Measurements from ENCODE around the gene AJM1.
A peak's percentile ranks its signal among the peaks of the same experiment; 100 is the strongest.
"Not testable (repeated sequence)": the region's sequence is repeated elsewhere in the genome, so short reads cannot be mapped to it uniquely, and the experiment has no call there.

The AJM1 gene

GRCh38 chr9:136857581-136858412 lies 15.5 kb downstream of the AJM1 start:
- no peak for DNase-seq

- DNase-seq = no peak
Measured at GRCh38 chr9:136858452-136858843, 16.2 kb downstream of the AJM1 start.

- DNase-seq = no peak
Measured at GRCh38 chr9:136858844-136859757, 16.8 kb downstream of the AJM1 start.

- no peak for DNase-seq
Measured at GRCh38 chr9:136860529-136860928, 18.3 kb downstream of the AJM1 start.

GRCh38 chr9:136860933-136861873 lies 18.9 kb downstream of the AJM1 start:
- no peak for DNase-seq

- no peak for DNase-seq
Measured at GRCh38 chr9:136861874-136862457, 19.7 kb downstream of the AJM1 start.

DNA sequence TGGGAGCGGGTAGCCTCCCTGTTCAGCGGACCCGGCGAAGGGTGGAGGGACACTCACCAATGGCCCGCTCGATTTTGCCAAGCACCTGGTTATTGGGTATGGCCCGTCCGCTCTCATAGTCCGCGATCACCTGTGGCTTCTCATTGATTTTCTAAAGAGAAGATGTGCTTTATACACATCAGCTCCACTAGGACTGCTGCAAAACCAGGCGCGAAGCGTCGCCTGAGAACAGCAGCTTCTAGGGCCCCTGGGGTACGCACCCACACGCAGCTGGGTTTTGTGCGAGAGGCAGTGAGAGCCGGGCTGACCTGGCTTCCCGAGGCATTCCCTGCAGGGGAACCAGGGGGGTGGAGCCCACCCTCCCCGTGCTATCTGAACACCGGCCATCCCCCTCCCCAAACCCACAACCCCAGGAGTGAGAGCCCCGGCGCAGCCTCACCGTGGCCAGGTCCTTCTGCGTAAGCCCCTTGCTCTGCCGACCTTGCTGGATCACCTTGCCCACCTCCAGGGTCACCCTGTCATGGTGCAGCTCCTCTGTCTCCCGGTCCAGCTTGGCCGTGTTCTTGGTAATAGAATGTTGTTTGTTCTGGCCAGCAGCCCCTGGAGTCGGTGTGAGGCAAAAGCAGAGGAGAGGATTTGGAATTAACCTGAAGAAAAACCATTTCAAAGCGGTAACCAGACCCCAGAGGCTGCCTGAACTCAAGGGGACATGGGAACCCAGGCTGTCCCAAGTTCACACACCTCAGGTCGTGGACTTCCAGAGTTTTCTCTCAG lies 20.8 kb downstream of the AJM1 start:
- DNase-seq = no peak

DNA sequence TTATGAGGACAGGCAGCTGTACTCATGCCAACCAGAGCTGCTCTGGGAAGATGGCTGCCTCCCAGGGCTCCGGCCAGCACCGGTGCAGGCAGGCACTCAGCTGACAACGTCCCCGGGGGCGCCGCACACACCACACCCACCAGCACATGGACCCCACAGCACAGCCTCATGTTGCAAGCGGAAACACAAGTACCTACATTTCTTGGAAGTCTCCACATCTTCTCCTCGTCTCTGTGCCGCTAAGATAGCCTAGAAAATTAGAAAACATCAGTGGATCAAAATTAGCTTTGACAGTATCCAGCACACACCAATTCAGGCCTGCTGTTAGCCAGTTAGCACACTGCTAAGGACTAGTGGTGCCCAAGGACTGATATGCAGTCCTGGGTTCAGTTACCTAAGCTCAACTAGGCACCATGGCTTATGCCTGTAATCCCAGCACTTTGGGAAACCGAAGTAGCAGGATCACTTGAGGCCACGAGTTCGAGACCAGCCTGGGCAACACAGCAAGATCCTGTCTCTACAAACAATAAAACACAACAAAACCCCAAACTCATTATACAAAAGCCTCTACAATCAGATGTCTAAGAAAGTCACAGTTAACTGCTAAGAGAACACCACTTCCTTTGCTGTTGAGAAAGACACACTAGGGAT lies 21.5 kb downstream of the AJM1 start:
- DNase-seq = no peak

DNA sequence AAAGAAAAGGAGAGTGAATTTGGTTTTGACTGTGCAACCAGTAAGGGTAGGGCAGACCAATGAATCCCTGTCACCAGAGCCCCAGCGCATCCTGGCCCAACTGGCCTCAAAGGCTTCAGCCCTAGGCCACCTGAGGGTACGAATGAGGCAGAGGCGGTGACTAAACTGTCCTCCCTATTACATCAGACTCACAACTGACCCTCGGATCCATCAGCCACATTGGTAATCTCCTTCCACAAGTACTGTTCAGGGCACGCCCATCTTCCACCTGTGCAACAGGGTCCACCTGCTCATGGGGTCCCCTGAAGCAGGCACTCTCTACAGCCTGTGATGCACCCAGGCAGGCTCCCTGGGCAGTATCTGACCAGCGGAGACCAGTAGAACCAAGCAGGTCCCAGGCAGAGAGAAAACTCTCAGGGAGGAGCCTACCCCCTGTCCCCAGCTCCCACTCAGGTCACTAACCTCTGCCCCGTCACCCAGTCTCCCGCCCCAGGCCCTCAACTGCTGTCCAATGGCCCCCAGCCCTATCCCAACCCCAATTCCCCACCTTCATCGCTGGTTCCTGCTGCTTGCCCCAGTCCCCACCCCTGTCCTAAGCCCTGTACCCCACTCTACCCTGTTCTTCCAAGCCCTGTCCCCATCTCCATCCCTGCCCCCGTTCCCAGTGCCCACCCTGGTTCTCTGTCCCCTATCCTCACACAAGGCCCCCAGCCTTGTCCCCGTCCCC lies 22.9 kb downstream of the AJM1 start:
- DNase-seq = no peak

DNA sequence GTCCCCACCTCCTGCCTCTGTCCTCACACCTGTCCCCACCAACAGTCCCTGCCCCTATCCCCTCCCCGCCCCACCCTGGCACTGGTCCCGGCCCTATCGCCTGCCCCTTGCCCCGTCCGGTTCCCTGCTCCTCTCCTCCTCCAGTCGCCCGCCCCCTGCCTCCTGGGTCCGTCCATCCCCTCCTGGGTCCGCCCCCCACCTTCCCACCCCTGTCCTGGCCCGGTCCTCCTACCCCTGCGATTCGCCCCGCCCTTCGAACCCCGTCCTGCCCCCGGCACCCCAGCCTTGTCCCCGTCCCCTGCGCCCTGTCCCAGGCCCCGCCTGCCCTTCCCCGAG lies 23.5 kb downstream of the AJM1 start:
- no peak for DNase-seq

DNA sequence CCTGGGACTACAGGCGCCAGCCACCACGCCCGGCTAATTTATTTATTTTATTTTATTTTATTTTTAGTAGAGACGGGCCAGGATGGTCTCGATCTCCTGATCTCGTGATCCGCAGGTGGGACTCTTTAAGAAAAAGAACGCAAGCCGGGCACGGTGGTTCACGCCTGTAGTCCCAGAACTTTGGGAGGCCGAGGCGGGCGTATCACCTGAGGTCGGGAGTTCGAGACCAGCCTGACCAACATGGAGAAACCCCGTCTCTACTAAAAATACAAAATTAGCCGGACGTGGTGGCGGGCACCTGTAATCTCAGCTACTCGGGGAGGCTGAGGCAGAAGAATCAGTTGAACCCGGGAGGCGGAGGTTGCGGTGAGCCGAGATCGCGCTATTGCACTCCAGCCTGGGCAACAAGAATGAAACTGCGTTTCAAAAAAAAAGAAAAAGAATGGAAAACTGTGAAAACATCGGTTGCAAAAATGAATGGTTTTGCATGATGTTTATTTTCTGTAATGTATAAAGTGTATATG lies 24.7 kb downstream of the AJM1 start:
- not testable (repeated sequence) for DNase-seq

GRCh38 chr9:136867480-136867879 lies 25.2 kb downstream of the AJM1 start:
- no peak for DNase-seq

GRCh38 chr9:136867917-136868316 lies 25.6 kb downstream of the AJM1 start:
- no peak for DNase-seq

GRCh38 chr9:136868644-136869043 lies 26.4 kb downstream of the AJM1 start:
- DNase-seq = no peak

DNA sequence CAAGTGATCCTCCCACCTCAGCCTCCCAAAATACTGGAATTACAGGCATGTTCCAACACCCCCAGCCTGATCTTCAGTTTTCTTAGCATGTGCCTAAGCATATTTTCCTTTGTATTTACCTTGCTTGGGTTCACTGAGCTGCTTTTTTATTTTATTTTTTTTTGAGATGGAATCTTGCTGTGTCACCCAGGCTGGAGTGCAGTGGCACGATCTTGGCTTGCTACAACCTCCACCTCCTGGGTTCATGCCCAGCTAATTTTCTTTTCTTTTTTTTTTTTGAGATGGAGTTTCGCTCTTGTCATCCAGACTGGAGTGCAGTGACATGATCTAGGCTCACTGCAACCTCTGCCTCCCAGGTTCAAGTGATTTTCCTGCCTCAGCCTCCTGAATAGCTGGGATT lies 27.3 kb downstream of the AJM1 start:
- DNase-seq = not testable (repeated sequence)

GRCh38 chr9:136875155-136875554 lies 32.9 kb downstream of the AJM1 start:
- no peak for DNase-seq

GRCh38 chr9:136876476-136876875 lies 34.2 kb downstream of the AJM1 start:
- no peak for DNase-seq

DNA sequence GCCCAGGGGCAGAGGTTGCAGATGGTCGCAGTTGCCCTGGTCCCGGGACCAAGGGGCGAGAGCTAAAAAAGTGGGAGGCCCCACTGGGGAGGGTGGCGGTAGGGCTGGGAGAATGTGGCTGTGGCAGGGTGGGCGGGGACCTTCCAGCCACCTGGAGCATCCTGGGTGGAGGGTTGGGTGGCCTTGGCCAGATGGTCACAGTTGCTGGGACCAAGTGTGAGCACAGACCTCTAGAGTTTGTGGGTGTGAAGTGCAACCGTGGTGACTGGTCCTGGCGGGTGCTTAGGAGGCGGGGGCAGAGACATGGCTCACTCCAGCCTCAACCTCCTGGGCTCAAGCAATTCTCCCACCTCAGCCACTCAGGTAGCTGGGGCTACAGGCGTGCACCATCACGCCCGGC lies 38.4 kb downstream of the AJM1 start:
- peak; percentile 17 for DNase-seq

DNA sequence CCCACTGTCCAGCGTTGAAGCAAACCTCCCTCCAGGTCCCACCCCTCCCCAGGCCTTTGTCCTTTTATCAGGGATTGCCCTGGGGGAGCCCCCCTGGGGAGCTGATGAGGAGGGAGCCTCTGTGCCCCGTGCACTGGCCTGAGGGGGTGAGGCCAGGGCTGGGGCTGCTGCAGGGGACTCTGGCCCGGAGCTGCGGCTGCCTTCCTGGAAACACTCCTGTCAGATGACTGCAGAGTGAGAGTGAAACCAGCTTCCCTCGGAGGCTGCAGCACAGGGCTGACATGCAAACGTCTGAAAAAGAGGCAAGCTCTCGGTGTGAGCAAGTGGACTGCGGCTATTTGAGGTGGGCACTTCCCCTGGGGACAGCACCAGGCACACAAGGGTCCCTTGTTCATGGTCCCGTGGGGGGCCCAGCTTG lies 39.4 kb downstream of the AJM1 start:
- DNase-seq = no peak

Data from NCI-H524 treated with DMSO at 0.1 percent for 48 hours (cell line).